Activated gamma-delta T cell (primary cell): ENCODE results near the gene CENPF.
"Not testable (repeated sequence)": the region's sequence is repeated elsewhere in the genome, so short reads cannot be mapped to it uniquely, and the experiment has no call there.

Experiments used
- DNase-seq: peaks from one replicate; lab custom pipeline; 2025; lab: John Stamatoyannopoulos, UW

The CENPF gene

DNA sequence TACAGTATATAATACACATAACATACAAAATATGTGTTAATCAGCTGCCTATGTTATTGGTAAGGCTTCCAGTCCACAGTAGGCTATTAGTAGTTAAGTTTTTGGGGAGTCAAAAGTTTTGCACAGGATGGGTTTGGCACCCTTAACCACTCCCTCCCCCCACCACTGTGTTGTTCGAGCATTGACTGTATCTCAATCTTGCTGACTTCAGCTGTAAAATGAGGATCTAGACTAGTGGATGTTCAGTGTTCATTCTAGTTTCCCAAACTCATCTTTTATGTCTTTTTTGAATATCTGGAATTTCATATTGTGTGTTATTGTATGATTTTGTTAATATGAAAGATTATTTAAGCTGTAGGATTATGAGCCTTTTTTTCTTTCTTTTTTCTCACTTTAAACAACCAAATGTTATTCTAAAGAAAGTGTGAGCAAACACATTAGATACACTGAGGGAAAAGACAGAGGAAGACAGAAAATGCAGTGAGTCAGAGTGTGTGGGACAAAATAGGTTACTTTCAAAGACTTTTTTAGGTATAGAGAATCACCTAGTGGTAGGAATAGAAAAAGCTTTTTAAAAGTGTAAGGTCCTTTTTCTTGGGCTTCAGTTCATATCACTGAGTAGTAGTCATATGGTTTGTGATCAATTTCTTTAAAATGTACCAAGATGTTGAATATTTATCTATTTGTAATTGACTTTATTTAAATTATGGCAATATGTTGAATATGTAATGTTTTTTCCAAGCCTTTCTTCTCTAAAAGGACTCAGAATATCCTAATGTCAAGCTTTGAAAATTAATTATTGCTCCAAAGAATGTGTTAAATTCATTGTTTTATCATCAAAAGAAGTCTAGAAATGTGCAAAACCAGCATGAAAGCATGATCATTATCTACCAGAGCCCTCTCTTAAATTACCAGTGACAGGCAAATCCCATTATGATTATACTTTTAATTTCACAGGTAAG lies 17.9 kb upstream of the CENPF start:
- no peak for DNase-seq

DNA sequence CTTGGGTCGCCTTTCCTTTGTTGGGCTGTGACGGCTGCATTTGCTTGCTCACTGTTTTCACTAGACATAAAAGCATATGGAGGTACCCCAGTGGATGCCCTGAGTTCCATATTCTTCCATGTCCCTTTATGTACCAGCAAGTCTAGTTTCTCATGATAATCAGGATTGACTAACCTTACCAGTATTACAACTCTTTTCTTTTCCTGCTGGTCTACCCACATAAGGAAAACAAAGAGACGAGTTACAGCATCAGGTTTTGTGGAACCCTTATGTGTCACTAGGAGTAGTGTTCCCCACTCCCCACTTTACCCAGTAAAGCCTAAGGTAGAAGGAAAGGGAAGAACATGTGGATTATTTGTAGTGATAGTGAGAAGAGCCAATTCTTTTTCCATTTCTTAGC lies 16.4 kb upstream of the CENPF start:
- DNase-seq = no peak

DNA sequence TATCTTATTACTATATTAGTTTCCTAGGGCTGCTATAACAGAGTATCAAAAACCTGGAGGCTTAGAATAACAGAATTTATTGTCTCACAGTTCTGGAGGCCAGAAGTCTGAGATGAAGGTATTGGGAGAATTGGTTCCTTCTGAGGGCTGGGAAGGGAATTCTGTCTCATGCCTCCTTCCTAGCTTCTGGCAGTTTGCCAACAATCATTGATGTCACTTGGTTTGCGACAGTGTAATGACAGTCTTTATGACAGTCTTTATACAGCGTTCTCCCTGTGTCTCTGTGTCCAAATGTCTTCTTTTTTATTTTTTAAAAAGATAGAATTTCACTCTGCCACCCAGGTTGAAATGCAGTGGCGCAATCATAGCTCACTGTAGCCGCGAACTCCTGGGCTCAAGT lies 15.8 kb upstream of the CENPF start:
- DNase-seq = no peak

DNA sequence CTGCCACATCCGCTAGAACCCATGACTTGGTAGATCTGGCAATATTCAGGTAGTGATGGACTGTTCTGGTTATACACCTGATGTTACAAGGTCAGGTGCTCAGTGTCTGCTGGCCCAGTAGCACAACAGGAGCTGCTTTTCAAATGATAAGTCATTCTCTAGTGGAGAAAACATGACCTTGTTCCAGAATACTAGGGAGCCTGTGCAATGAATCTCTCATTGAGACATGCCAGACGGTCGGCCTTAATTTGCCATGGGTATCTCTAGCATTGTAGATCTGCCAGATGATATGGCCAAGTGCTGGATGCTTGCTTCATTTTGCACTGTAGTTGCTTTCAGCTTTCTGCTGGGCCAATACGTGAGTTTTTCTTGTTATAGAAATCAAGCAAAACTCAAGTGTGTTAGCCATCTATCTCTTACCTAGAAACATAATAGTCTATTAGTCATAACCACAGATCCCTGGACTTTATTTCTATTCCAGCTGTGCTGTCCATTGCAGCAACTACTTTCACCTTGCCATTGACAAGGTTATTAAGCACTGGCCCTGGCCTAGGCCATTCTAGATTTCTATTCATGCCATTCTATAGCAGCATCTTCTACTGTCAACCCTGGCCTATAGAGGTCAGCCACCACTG lies 13.9 kb upstream of the CENPF start:
- no peak for DNase-seq

DNA sequence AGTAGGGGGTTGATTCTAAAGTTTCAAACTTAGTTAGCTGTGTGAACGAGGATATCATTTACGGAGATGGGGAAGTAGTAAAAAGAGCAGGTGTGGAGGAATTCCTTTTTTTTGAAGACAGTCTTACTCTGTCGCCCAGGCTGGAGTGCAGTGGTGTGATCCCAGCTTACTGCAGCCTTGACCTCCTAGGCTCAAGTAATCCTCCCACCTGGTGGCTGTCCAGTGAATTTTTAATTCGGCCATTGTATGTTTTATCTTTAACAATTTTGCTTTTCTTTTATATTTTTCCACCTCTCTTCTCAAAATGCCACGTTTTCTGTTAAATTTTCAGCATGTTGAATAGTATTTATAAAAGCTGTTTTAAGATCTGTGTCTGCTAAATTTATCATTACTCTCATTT lies 12.3 kb upstream of the CENPF start:
- DNase-seq = no peak

DNA sequence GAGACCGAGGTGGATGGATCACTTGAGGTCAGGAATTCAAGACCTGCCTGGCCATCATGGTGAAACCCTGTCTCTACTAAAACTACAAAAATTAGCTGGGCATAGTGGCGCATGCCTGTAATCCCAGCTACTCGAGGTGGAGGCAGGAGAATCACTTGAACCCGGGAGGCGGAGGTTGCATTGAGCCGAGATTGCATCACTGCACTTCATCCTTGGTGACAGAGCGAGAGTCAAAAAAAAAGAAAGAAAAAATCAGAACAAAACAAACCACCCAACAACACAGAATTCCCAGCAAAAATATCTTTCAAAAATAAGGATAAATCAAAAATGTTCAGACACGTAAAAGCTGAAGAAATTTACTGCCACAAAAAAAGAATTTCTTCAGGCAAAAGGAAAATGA lies 11.1 kb upstream of the CENPF start:
- DNase-seq = not testable (repeated sequence)

DNA sequence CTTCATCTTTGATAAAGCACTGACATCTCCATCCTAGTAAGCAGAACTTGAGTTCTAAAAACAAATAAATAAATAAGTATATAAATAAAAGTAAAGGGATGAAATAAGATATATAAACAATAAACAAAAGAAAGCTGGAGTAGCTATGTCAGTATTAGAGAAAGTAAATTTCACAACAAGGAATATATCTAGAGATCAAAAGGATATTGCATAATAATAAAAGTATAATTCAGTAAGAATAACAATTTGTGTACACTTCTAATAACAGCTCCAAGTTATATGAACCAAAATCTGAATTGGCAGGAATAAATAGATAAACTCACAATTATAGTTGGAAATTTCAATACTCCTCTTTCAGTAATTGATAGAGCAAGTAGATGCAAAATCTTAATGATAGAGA lies 9.8 kb upstream of the CENPF start:
- no peak for DNase-seq

DNA sequence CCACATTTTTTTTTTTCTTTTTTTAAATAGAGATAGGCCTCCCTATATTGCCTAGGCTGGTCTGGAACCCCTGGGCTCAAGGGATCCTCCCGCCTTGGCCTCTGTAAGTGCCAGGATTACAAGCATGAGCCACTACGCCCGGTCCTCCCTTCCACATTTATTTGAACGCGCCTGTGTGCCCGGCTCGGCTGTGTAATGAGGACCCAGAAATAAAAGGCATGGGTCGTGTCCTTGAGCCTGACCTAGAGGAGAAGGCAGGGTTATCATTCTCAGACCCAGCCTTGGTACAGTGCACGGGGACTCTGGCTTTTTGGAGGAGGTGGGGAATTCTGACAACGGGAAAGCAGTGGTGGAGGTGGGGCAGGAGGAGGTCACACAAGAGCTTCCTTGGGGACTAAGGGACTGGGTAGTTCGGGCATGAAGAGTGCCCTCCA lies 841 bp downstream of the CENPF start:
- no peak for DNase-seq

DNA sequence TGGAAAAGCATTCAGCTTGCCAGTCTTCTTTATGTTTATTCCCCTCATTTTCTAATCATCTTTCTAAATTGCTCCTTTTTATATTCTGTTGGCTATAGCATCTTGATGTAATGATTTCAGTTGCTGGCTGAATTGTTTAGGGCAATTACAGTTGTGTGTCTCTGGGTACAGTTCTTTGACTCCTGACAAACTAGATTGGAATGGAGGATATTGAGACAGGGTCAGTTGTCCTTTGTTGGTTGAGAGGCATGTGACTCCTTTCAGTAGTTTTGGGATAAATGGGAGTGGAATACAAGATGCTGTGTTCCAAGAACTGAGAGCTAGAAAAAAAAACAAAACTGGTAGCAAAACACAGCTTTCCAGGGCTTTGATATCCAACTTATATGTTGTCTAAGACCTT lies 1.5 kb downstream of the CENPF start:
- no peak for DNase-seq

DNA sequence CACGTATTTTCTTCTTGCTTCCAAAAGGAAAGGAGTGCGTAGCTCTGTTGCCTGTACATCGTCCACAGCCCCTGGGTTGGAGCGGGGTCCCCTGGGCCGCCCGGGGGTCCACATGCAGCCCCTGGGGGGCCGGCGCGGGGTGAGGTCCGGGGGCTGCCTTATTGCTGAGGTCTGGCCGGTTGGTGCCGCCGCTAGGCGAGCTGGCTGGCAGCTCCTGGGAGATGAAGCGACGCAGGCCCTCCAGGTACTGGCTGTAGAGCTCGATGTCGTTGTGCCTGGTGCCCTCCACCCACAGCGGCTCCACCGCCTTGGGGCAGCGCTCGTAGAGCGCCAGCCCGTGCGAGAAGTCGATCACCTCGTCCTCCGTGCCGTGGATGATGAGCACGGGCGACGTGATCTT lies 2.5 kb downstream of the CENPF start:
- DNase-seq = not testable (repeated sequence)

DNA sequence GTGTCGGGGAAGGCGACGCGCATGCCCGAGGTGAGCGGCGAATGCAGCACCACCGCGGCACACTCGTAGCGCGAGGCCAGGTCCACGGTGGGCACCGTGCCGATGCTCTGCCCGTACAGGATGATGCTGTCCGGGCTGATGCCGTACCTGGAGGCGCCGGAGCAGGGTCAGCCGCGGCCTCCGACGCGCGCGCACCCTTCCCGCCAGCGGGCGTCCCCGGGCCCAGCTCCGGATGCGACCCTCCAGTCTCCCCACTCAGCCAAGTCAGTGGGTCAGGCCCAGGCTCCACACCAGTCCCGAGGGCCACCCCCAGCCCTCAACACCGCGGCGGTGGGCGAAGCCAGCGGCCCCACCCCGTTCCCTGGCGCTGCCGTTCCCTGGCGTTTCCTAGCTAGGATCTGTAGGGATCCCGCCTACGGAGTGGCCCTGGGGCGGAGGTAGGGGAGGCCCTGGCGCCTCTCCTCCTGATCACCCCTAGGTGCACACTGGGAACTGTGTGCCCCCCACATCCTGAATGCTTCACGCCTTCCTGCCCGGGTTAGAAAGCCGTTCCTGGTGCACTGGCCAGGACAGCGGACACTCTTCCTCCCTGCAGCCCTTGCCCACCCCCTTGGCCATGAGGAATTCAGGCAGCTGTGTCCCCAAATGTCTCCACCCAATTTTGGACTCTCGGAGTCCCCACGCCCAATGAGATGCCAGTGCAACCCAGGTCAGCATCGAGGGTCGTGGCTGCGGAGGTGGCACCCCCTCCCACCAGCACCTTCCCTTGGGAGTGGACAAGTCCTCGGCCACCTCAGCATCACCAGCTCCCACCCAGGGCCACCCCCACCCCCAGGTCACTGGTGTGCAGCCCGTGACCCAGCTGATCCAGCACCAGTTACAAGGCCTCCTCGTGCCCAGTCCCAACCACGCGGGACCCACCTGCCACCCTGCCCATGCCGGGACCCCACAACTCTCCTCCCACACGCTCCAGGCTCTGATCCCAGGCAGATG lies 3.2 kb downstream of the CENPF start:
- not testable (repeated sequence) for DNase-seq

DNA sequence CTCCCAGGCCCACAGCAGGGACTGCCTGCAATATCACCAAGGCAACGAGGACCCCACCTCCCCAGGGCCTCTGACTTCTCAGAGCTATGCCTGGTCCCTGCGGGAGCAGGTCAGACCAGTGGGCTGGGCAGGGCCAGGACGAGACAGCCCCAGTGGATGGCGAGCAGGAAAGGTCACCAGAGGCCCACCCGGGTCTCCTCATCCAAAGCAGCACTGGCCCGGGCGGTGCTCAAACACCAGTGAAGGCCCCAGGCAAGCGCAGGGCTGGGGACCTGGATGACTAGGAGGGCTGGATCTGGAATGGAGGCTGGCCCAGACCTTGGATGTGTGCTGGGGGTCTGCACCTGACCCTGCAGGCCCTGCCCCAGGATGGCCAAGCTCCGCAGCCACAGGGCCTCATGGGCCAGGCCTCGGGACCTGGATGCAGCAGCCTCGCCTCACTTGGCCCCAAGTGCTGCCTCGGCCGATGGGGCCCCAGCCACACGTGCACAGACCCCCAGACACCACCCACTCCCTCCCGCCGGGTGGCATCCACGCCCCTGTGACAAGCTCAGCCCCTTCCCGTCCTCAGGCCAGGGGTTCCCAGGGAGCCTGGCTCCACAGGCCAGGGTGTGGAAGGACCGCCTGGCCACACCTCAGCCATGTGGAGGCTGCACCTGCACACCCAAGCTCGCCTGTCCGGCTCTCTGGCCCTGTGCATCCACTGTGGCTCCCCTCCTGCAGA lies 4.7 kb downstream of the CENPF start:
- not testable (repeated sequence) for DNase-seq

DNA sequence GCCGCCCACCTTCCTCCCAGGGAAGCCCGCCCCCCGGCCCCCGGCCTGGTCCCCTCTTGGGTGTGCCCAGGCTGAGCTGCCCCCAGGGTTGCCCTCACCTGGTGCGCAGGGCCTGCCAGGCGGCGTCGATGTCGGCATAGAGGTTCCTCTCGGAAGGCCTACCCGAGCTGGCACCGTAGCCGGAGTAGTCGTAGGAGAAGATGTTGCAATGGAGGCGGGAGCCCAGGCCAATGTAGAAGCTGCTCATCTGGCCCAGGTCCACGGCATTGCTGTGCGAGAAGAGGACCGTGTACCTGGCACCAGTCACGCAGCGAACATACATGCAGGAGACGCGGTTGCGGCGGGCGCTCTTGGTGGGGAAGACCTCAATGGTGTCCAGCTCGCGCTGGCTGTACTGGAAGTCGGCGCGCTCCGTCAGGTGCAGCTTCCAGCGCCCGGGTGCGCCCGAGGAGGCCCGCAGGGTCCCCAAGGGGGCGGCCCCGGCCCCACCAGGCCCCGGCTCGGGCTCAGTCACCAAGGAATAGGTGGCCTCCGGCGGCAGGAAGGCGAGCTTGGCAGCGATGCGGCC lies 5.3 kb downstream of the CENPF start:
- DNase-seq = not testable (repeated sequence)

DNA sequence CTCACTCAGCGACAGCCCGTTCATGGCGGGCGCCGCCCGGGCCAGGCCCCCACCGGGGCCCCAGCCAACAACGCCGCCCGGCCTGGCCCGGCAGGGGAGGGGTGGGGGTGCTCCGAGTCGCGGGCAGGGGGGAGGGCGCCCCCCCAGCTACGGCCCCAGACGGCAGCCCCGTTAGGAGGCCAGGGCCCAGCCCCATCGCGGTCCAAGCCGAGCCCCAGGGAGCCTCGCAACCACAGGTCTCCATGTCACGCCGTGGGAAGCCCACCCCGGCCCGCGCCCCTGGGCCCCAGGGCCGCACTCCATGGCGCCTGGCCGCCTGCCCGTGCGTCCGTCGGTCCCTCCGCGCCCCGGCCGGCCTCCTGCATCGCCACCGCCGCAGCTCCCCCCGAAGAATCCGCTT lies 5.8 kb downstream of the CENPF start:
- DNase-seq = not testable (repeated sequence)

DNA sequence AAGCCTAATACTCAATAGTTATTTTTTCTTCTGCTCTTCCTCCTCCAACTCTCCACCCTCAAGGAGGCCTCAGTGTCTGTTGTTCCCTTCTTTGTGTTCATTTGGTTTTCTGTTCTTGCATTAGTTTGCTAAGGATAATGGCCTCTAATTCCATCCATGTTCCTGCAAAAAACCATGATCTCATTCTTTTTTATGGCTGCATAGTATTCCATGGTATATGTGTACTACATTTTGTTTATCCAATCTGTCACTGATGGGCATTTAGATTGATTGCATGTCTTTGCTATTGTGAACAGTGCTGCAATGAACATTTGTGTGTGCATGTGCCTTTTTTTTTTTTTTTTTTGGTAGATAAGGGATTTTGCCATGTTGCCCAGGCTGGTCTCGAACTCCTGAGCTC lies 6.7 kb downstream of the CENPF start:
- no peak for DNase-seq

DNA sequence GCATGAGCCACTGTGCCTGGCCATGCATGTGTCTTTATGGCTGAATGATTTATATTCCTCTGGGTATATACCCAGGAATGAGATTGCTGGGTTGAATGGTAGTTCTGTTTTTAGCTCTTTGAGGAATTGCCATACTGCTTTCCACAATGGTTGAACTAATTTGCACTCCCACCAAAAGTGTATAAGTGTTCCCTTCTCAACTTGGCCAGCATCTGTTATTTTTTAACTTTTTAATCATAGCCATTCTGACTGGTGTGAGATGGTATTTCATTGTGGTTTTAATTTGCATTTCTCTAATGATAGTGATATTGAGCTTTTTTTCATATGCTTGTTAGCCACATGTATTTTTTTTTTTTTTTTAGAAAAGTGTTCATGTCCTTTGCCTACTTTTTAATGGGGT lies 7.1 kb downstream of the CENPF start:
- not testable (repeated sequence) for DNase-seq

DNA sequence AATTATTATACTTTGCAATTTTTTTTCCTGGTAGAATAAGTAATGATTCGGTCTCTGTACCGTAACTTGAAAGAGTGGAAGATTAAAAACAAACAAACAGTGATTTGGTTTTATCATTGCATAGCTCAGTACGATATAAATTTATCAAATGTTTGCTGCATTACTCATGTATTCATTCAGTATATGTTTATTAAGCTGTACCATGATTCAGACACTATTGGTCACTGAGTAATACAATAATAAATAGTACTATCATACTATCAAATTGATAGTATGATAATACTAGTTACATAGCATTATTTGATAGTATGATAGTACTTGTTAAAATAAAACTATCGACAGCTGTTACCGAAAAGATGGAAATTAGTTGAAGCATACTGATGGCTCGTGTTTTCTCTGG lies 12.1 kb downstream of the CENPF start:
- no peak for DNase-seq

DNA sequence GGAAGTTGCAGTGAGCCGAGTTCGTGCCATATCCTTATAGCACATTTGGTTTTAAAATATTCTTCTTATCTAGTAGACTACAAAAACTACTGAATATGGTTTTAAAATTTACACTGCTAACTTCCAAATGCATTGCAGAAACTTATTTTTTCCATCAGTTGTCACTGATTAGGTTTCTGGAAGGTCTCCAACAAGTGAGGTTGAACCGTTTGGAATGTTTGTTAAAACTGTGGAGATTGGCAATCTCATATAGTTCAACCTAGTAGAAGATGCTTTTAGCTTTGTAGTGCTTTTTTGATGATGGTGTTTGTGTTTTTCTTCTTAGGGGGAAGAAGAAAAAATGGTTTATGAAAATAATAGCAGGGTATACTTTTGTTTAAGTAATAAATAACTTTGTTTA lies 12.9 kb downstream of the CENPF start:
- DNase-seq = no peak

DNA sequence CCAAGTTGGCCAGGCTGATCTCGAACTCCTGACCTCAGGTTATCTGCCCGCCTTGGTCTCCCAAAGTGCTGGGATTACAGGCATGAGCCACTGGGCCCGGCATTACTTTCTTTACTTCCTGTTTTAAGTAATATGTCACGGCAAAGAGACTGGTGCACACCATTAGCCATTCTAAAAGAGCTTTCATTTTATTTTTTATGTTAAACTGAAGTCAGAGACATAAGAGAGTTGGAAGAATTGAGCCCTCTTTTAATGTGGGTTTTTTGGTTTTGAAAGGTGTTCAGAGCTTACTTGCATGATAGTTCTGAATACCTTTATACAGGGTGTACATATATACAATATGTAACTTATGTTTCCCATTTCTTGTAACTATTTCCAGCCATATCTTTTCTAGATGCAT lies 14.3 kb downstream of the CENPF start:
- DNase-seq = no peak

DNA sequence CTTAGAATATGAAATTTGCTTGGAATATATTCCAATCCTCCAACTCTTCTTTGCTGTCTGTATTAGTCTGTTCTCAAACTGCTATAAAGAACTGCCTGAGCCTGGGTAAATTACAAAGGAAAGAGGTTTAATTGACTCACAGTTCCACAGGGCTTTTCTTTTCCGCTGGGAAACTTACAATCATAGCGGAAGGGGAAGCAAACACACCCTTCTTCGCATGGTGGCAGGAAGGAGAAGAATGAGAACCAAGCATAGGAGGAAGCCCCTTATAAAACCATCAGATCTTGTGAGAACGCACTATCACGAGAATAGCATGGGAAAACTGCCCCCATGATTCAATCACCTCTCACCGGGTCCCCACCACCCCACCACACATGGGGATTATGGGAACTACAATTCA lies 14.8 kb downstream of the CENPF start:
- DNase-seq = no peak

DNA sequence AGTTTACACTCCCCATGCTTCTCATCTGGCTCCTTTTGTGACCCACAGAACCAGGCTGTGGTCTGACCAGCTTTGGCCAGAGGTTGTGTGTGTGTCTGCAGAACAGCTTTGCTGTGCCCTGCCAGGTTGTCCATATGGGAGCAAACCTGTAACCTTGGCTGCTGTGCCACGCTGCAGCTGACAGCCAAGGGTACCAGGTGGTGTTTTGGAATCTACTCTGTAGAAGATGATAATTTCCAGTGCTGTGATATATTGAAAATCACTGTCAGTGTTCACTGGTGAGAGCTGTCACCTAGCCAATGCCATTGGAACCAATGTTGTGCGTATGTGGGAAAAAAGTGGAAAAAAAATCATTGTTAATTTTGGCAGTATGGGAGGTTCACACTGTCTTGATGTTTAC lies 18.2 kb downstream of the CENPF start:
- DNase-seq = no peak
